IMR-90 (cell line): ENCODE data around the gene NAPEPLD. TPM values are rescaled to one million over a fixed set of nuclear protein-coding genes. Genes with fewer than 3 reads are reported as not detected.
"Not testable (repeated sequence)": the region's sequence is repeated elsewhere in the genome, so short reads cannot be mapped to it uniquely, and the experiment has no call there.

Experiments used
- ATAC-seq: fragments of 200-7000 bp; cut with Tn5 transposase; 2 replicates; pipeline ENCODE4 v1.9.1; 2020; ENCODE audit warnings: low read depth, mild to moderate bottlenecking, moderate library complexity
- BruUV-seq: library from RNA; stranded (reverse); fragments of 400-500 nt; replicated peaks from 2 replicates; lab custom pipeline; 2021; lab: Mats Ljungman, UMichigan
- CTCF ChIA-PET: fragments of 300-600 bp; formaldehyde crosslinking; extraction: SDS; loops from one replicate; lab custom pipeline; 2021; ENCODE audit warnings: antibody characterized with exemption; lab: Yijun Ruan, JAX
- POLR2A ChIA-PET: fragments of 300-600 bp; sonication (Branson Sonifier 250); formaldehyde crosslinking; loops from one replicate; lab custom pipeline; 2022; ENCODE audit warnings: antibody characterized with exemption; ENCODE audit not compliant: unreplicated experiment; lab: Charles Lee
- DNase-seq: peaks from one replicate; pipeline ENCODE4 v3.0.0; 2013
- H2AFZ ChIP-seq: replicated peaks from 2 replicates; pipeline ENCODE3; 2013; ENCODE audit warnings: low read length, mild to moderate bottlenecking; ENCODE audit not compliant: poor library complexity
- H2AK5ac ChIP-seq: 2 replicates; pipeline ENCODE4 v1.6.1; 2013; ENCODE audit warnings: low read depth, low read length, inconsistent platforms
- H2AK9ac ChIP-seq: replicated peaks from 2 replicates; pipeline ENCODE3; 2013; ENCODE audit warnings: mild to moderate bottlenecking, low read depth, low read length, moderate library complexity; ENCODE audit not compliant: poor library complexity
- H2BK120ac ChIP-seq: 2 replicates; pipeline ENCODE4 v1.6.1; 2013; ENCODE audit warnings: low read depth, low read length, inconsistent platforms
- H2BK15ac ChIP-seq: 3 replicates; pipeline ENCODE4 v1.6.1; 2013; ENCODE audit warnings: low read depth, low read length, inconsistent platforms
- H2BK20ac ChIP-seq: 2 replicates; pipeline ENCODE4 v1.6.1; 2013; ENCODE audit warnings: low read depth, mild to moderate bottlenecking, inconsistent platforms, low read length, moderate library complexity
- H2BK5ac ChIP-seq: 2 replicates; pipeline ENCODE4 v1.6.1; 2013; ENCODE audit warnings: mild to moderate bottlenecking, low read depth, low read length, inconsistent platforms; ENCODE audit not compliant: poor library complexity, severe bottlenecking
- H3K14ac ChIP-seq: replicated peaks from 2 replicates; pipeline ENCODE4 v1.6.1; 2013; ENCODE audit warnings: low read depth, low read length, inconsistent platforms
- H3K18ac ChIP-seq: 2 replicates; pipeline ENCODE4 v1.6.1; 2013; ENCODE audit warnings: low read depth, low read length, control low read depth
- H3K23ac ChIP-seq: 2 replicates; pipeline ENCODE4 v1.6.1; 2013; ENCODE audit warnings: low read depth, low read length, inconsistent platforms
- H3K27ac ChIP-seq: 2 replicates; pipeline ENCODE4 v1.5.1; 2013; ENCODE audit warnings: mild to moderate bottlenecking, control low read depth, low read length; ENCODE audit not compliant: insufficient read depth
- H3K27me3 ChIP-seq: 2 replicates; pipeline ENCODE4 v1.6.1; 2013; ENCODE audit warnings: low read length; ENCODE audit not compliant: control insufficient read depth, insufficient read depth
- H3K36me3 ChIP-seq: 2 replicates; pipeline ENCODE4 v1.6.1; 2013; ENCODE audit warnings: low read length, mixed read lengths; ENCODE audit not compliant: control insufficient read depth, insufficient read depth
- H3K4ac ChIP-seq: 2 replicates; pipeline ENCODE4 v1.6.1; 2013; ENCODE audit warnings: low read depth, low read length, inconsistent platforms
- H3K4me1 ChIP-seq: 2 replicates; pipeline ENCODE4 v1.6.1; 2013; ENCODE audit warnings: low read length, mixed read lengths; ENCODE audit not compliant: control insufficient read depth, insufficient read depth
- H3K4me2 ChIP-seq: 2 replicates; pipeline ENCODE4 v1.6.1; 2013; ENCODE audit warnings: low read depth, mild to moderate bottlenecking, control low read depth, low read length, moderate library complexity
- H3K4me3 ChIP-seq: 2 replicates; pipeline ENCODE4 v1.5.1; 2013; ENCODE audit warnings: low read depth, mild to moderate bottlenecking, control low read depth, low read length, moderate library complexity; ENCODE audit not compliant: insufficient read depth
- H3K56ac ChIP-seq: 2 replicates; pipeline ENCODE4 v1.6.1; 2013; ENCODE audit warnings: low read length, inconsistent platforms; ENCODE audit not compliant: insufficient read depth; ENCODE audit errors: extremely low read depth
- H3K79me1 ChIP-seq, 2 experiments: 2 replicates each; pipeline ENCODE4 v1.6.1; 2013; ENCODE audit warnings: low read length in 2 of 2, inconsistent platforms in 1 of 2, low read depth in 1 of 2
- H3K9ac ChIP-seq: 2 replicates; pipeline ENCODE4 v1.6.1; 2013; ENCODE audit warnings: low read depth, low read length, control low read depth
- H3K9me1 ChIP-seq: 2 replicates; pipeline ENCODE4 v1.6.1; 2013; ENCODE audit warnings: low read length, inconsistent platforms; ENCODE audit not compliant: insufficient read depth
- H3K9me3 ChIP-seq: 2 replicates; pipeline ENCODE4 v1.6.1; 2013; ENCODE audit warnings: low read length; ENCODE audit not compliant: control insufficient read depth, insufficient read depth
- H4K20me1 ChIP-seq: 2 replicates; pipeline ENCODE4 v1.6.1; 2013; ENCODE audit warnings: low read length, inconsistent platforms; ENCODE audit not compliant: insufficient read depth
- H4K5ac ChIP-seq: 2 replicates; pipeline ENCODE4 v1.6.1; 2013; ENCODE audit warnings: mild to moderate bottlenecking, low read depth, low read length, control low read depth
- H4K8ac ChIP-seq, 2 experiments: 2 replicates each; pipeline ENCODE4 v1.6.1; 2013; ENCODE audit warnings: low read depth in 2 of 2, low read length in 2 of 2, control low read depth in 1 of 2, inconsistent platforms in 1 of 2
- H4K91ac ChIP-seq: 2 replicates; pipeline ENCODE4 v1.6.1; 2013; ENCODE audit warnings: low read depth, low read length, inconsistent platforms; ENCODE audit not compliant: insufficient read depth
- WGBS, 2 experiments: methylation state at CpG; one replicate each; pipeline versions ENCODE4 v1.1.5 to v1.1.7; 2013; ENCODE audit warnings: missing lambda C conversion rate in 2 of 2; ENCODE audit not compliant: insufficient read length in 1 of 2; ENCODE audit errors: extremely low coverage in 2 of 2; 5-methylcytosine and 5-hydroxymethylcytosine counted together
- dilution Hi-C: fragments of 300-500 bp; cut with HindIII; formaldehyde crosslinking; loops from one replicate; pipeline ENCODE4 v1.14.3; 2018; ENCODE audit warnings: low sequenced_read_pairs; ENCODE audit not compliant: unreplicated experiment
- in situ Hi-C: fragments of 300-500 bp; cut with MboI; formaldehyde crosslinking; loops from 3 replicates; pipeline ENCODE4 v1.14.3; 2019; ENCODE audit warnings: low sequenced_read_pairs, inconsistent platforms, mixed read lengths
- intact Hi-C: fragments of 100-400 bp; cut with micrococcal nuclease; formaldehyde crosslinking; loops from 2 replicates; pipeline ENCODE4 v1.10.0; 2022
- polyA plus RNA-seq, 3 experiments: library from polyadenylated mRNA; depleted of rRNA; stranded (reverse); fragments of >200 nt; gene quantifications; 2 replicates each; pipeline ENCODE4 v1.2.3, GENCODE V29; 2012; ENCODE audit warnings: low replicate concordance in 1 of 3
- total RNA-seq: library from RNA; depleted of rRNA; stranded (reverse); fragments of >200 nt; gene quantifications from 2 replicates; pipeline ENCODE4 v1.2.3, GENCODE V29; 2012

Gene NAPEPLD
- total and polyA plus RNA-seq, 2 of the 4 experiments (the other 2 are of a cell fraction): 2.2 to 3.4 TPM

DNA sequence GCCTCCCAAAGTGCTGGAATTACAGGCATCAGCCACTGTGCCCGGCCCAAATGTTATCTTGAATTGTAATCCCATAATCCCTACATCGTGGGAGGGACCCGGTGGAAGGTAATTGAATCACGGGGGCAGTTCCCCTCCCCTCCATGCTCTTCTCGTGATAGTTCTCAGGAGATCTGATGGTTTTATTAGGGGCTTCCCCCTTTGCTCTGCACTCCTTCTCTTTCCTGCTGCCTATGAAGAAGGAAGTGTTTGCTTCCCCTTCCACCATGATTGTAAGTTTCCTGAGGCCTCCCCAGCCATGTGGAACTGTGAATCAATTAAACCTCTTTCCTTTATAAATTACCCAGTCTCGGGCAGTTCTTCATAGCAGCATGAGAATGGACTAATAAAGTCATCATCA lies 70.7 kb downstream of the NAPEPLD start:
- H3K79me1 ChIP-seq: peaks cover 19 to 63% of the 10 kb centered on the region in 2 experiments
- H2BK15ac ChIP-seq, H2BK5ac ChIP-seq, H3K9me1 ChIP-seq, H3K9ac ChIP-seq, POLR2A ChIA-PET, H3K4me2 ChIP-seq, H3K4ac ChIP-seq, H3K56ac ChIP-seq, H4K5ac ChIP-seq, H2AFZ ChIP-seq, DNase-seq, CTCF ChIA-PET, H3K36me3 ChIP-seq, H3K27ac ChIP-seq, H4K8ac ChIP-seq, H4K91ac ChIP-seq, H3K23ac ChIP-seq, in situ Hi-C loops, H2AK5ac ChIP-seq, H4K20me1 ChIP-seq, H3K9me3 ChIP-seq, BruUV-seq, H3K14ac ChIP-seq, dilution Hi-C loops, H3K4me1 ChIP-seq, ATAC-seq, H3K4me3 ChIP-seq, H2BK120ac ChIP-seq, H3K18ac ChIP-seq, H3K27me3 ChIP-seq, H2BK20ac ChIP-seq, H2AK9ac ChIP-seq: not testable (repeated sequence)
- no CpG with 5 or more reads among the region's 6 CpGs for WGBS, 2 experiments
- intact Hi-C loops: loop anchor here (5.0 kb wide), 1 partner anchor 49 kb away; no protein-coding TSS in a partner anchor
